CD4-positive, alpha-beta T cell treated with Interleukin-6 for 4 hours (primary cell): ENCODE data around the gene AP1G2.
A peak's percentile ranks its signal among the peaks of the same experiment; 100 is the strongest.
"Not testable (repeated sequence)": the region's sequence is repeated elsewhere in the genome, so short reads cannot be mapped to it uniquely, and the experiment has no call there.

Source experiments
- DNase-seq: peaks from one replicate; pipeline ENCODE4 v3.0.0-alpha.2; 2020; ENCODE audit warnings: mixed read lengths

The AP1G2 gene, protein sequence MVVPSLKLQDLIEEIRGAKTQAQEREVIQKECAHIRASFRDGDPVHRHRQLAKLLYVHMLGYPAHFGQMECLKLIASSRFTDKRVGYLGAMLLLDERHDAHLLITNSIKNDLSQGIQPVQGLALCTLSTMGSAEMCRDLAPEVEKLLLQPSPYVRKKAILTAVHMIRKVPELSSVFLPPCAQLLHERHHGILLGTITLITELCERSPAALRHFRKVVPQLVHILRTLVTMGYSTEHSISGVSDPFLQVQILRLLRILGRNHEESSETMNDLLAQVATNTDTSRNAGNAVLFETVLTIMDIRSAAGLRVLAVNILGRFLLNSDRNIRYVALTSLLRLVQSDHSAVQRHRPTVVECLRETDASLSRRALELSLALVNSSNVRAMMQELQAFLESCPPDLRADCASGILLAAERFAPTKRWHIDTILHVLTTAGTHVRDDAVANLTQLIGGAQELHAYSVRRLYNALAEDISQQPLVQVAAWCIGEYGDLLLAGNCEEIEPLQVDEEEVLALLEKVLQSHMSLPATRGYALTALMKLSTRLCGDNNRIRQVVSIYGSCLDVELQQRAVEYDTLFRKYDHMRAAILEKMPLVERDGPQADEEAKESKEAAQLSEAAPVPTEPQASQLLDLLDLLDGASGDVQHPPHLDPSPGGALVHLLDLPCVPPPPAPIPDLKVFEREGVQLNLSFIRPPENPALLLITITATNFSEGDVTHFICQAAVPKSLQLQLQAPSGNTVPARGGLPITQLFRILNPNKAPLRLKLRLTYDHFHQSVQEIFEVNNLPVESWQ

GRCh38 chr14:23567186-23568020, at the start of gene AP1G2:
TSS of gene AP1G2 (minus strand) at chr14:23567791. CDS start at chr14:23567314, 477 bp downstream.
- peak; percentile 95 for DNase-seq

DNA sequence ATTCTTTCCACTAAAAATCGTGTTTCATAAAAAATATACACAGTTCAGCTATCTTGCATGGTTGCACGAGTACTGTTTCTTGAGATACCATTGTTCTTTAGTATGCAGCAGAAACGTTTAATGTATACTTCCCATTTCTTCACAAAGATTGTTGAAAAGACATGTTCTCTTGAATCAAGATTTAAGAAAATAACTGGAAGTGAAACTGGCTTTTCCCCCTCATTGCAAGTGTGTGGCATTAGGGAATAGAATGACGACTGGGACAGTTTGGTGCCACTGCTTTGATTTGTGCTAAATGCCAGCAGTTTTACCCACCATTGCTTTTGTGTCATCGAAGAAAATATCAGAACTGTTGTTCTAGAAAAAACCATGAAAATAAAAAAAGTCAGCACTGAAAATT, 48.3 kb upstream of the AP1G2 start:
- no peak for DNase-seq

DNA sequence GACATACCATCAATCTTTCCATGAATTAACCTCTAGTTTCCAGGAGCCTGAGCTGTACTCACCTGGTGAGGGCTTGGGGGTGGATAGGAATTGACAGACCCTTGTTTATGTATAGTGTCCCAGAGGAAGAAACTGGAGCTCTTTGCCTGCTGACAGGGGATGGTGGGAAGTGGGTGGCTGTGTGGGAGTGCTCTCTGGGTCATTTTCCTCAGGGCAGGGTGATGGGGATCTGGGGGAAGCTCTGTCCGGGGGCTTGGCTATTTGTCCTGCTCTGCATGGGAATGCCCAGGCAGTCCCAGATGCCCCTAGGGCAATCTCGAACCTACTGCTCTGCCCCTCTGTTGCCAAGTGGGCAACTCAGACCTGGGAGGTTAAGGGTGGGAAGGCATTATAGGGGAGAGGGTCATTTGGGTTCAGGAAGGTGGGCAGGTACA, 46.8 kb upstream of the AP1G2 start:
- no peak for DNase-seq

- no peak for DNase-seq
Measured at GRCh38 chr14:23613242-23614070, 45.9 kb upstream of the AP1G2 start.

- no peak for DNase-seq
Measured at GRCh38 chr14:23612802-23613201, 45.2 kb upstream of the AP1G2 start.

GRCh38 chr14:23612354-23612732, 44.8 kb upstream of the AP1G2 start:
- DNase-seq, result no peak

GRCh38 chr14:23610815-23611289, 43.3 kb upstream of the AP1G2 start:
- DNase-seq, result peak; percentile 2

- peak; percentile 32 for DNase-seq
Measured at GRCh38 chr14:23610090-23610814, 42.7 kb upstream of the AP1G2 start.

DNA sequence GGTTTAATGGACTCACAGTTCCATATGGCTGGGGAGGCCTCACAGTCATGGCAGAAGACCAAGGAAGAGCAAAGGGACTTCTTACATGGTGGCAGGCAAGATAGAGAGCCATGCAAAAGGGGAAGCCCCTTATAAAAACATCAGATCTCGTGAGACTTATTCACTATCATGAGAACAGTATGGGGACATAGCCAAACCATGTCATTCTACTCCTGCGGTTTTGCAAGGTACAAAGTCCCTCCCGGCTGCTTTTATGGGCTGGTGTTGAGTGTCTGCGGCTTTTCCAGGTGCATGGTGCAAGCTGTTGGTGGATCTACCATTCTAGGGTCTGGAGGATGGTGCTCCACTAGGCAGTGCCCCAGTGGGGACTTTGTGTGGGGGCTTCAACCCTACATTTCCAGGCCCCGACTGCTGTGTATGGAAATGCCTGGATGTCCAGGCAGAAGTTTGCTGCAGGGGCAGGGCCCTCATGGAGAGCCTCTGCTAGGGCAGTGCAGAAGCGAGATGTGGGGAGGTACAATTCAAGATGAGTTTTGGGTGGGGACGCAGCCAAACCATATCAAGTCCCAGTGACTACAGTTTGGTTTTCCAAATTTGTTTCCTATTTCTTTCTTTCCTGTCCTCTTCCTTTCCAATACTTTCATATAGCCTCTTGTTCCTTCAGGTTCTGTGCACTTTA, 42.0 kb upstream of the AP1G2 start:
- not testable (repeated sequence) for DNase-seq

GRCh38 chr14:23609001-23609400, 41.4 kb upstream of the AP1G2 start:
- DNase-seq, result no peak

- no peak for DNase-seq
Measured at GRCh38 chr14:23608454-23608853, 40.9 kb upstream of the AP1G2 start.

DNA sequence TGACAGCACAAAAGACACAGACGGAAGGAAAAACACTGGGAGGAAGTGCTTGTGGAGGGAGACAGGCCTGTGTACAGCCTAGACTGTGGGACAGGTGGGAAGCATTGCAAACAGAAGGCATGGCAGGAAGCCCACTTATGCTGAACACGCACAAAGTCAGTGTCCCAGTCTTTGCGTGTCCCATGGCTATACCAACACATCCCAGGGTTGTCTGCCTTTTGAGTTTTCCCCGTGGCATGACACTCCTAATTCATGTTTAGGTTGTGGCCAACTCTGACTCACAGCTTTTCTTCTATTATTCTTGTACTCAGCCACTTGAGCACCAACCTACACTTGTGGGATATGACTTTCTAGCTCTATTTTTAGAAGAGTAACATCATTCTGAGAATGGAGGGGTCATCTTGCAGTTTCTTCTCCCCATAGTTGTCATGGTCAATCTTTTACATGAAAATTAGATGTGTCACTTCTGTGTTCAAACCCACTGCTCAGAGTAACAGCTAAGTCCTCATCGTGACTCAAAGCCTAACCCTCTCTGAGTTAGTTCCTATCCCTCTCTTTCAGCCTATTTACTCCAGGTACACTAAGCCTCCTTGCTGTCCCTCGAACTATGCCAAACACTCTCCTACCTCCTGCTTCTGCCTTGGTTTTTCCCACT, 38.5 kb upstream of the AP1G2 start:
- no peak for DNase-seq

GRCh38 chr14:23604675-23605170, 37.1 kb upstream of the AP1G2 start:
- DNase-seq, result no peak

DNA sequence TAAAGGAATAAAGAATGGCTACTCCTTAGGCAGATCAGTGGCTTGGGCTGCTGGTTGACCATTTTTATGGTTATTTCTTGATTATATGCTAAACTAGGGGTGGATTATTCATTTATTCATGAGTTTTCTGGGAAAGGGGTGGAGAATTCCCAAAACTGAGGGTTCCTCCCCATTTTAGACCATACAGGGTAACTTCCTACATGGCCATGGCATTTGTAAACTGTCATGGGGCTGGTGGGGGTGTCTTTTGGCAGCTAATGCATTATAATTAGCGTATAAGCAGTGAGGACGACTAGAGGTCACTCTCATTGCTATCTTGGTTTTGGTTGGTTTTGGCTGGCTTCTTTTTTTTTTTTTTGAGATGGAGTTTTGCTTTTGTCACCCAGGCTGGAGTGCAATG, 36.6 kb upstream of the AP1G2 start:
- DNase-seq, result no peak

- no peak for DNase-seq
Measured at GRCh38 chr14:23603103-23603502, 35.5 kb upstream of the AP1G2 start.

- no peak for DNase-seq
Measured at GRCh38 chr14:23602181-23603095, 34.8 kb upstream of the AP1G2 start.

- DNase-seq, result no peak
Measured at GRCh38 chr14:23601845-23602180, 34.2 kb upstream of the AP1G2 start.

DNA sequence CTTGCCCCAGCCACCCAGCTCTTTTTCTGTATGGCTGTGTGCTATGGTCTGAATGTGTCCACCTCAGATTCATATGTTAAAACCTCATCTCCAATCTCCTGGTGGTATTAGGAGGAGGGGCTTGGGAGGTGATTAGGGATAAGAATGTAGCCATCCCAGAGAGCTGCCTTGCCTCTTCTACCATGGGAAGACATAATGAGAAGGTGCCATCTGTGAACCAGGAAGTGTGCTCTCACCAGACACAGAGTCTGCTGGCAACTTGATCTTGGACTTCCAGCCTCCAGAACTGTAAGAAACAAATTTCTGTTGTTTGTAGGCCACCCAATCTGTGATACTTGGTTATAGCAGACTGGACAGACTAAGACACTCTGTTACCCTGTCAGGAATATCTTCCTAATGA, 33.8 kb upstream of the AP1G2 start:
- no peak for DNase-seq

GRCh38 chr14:23600806-23601205, 33.2 kb upstream of the AP1G2 start:
- DNase-seq, result no peak
